Superior temporal gyrus (tissue), 1 donor: ENCODE results near the gene RAB8B.
"Not testable (repeated sequence)": the region's sequence is repeated elsewhere in the genome, so short reads cannot be mapped to it uniquely, and the experiment has no call there.

Source experiments
- DNase-seq: peaks from one replicate; pipeline ENCODE4 v3.0.0-alpha.2; 2016; ENCODE audit errors: extremely low spot score

RAB8B gene

DNA sequence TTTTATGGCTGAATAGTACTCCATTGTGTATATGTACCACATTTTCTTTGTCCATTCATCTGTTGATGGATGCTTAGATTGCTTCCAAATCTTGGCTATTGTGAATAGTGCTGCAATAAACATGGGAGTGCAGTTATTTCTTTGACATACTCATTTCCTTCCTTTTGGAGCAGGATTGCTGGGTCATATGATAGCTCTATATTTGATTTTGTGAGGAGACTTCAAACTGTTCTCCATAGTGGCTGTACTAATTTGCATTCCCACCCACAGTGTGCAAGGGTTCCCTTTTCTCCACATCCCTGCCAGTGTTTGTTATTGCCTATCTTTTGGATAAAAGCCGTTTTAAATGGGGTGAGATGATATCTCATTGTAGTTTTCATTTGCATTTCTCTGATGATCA is 47.7 kb downstream of the RAB8B start:
- not testable (repeated sequence) for DNase-seq

DNA sequence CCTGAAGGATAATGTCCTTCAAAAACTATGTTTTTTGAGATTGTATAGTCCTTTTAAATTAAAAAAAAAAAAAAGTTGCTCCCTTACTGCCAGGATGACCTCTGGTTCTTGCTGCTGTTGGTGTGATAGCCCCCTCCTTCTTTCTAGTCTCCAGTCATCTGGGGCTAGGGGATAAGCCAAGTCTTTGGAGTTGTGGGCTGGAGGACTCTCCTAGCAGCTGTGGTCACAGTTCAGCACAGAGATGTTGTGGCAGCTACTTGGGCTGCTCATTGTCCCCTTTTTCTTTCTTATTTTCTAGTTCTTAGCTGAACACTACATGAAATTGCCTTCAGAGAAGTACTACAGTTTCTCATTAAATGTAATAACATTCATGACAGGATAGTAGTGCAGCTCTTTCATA is 48.8 kb downstream of the RAB8B start:
- no peak for DNase-seq

DNA sequence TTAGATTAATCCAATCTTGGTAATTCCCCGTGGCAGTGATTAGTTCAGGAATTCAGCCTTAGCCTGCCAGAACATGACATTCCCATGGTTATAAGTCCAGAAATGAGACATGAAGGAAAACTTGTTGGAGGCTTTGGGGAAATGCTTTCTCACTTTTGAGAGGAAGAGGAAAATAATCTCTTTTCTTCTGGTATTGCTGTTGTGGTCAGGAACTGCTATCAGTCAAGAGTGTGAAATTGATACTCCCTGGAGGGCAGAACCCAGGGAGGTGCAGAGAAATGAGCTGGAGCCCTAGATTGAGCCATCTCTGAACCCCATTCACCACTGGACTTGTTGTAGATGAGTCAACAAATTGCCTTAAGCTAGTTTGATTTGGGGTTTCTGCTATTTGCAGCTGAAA is 49.4 kb downstream of the RAB8B start:
- no peak for DNase-seq

DNA sequence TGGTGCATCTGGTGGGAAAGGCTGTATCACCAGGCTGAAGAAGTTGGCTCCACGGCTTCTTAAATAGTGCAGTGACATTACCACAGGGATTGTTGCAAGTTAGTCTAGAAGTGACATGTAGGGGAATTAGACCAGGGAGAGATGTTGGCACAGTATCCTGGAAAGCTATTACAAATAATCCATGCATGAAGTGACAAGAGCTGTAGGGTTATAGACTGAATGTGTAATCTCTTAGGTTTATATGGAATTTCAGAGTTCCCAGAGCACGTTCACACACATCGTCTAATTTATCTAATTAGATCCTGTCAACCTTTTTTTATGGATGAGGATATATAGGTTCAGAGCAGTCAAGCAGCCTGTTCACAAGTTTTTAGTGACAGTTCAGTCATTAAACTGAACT is 50.7 kb downstream of the RAB8B start:
- no peak for DNase-seq

DNA sequence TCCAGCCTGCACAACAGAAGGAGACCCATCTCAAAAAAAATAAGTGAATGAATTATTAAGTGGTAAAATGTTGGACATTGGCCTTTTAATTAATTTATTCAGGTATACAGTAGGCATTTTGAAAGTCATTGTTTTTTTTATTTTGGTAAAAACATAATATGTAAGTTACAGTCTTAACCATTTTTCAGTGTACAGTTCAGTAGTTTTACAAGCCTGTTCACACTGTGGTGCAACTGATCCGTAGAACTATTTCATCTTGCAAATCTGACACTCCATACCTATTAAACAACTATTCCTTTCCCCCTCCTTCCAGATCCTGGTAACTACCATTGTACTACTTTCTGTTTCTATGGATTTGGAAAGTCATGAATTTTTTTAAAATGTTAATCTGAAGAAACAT is 51.9 kb downstream of the RAB8B start:
- no peak for DNase-seq

DNA sequence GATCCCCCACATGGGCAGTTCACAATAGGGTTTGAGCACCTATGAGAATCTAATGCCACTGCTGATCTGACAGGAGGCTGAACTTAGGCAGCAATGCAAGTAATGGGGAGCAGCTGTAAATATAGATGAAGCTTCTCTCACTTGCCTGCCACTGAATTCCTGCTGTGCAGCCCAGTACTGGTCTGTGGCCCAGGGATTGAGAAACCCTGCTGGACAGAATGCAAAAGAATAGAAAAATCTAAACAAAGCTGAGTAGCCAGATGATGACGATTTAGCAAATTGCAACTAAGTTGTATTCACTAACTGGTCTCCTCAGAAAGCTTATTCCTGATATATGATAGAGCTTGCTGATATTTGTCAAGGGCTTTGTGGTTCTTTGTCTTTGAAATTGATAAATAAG is 53.7 kb downstream of the RAB8B start:
- no peak for DNase-seq

DNA sequence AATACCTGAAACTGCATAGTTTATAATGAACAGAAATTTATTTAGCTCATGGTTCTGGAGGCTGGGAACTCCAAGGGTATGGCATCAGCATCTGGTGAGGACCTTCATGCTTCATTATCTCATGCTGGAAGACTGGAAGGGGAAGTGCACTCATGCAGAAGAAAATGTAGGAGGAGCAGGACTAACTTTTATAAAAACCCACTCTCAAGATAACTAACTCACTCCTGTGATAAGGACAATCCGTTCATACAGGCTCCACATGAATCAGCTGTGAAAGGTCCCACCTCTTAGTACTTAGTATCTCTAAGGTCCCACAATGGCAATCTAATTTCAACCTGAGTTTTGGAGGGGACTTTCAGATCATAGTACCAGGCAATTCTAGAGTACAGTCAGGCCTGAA is 54.4 kb downstream of the RAB8B start:
- DNase-seq = no peak

DNA sequence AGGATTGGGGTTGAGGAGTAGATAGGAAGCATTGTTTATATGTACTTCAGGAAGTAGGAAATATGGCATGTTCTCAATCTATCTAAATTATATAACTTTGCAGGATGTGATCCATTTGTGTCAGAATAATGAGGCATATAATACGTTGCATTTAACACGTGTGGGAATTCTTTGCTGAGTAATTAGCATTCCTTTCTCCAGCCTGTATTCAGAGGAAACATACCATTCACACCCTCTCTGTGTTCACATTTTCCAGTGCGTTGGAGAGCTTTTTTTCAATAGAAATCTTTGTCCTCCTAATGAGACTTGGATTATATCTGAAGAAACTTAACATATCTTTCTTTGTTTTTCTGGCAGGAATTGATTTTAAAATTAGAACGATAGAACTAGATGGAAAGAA is 55.0 kb downstream of the RAB8B start:
- no peak for DNase-seq

DNA sequence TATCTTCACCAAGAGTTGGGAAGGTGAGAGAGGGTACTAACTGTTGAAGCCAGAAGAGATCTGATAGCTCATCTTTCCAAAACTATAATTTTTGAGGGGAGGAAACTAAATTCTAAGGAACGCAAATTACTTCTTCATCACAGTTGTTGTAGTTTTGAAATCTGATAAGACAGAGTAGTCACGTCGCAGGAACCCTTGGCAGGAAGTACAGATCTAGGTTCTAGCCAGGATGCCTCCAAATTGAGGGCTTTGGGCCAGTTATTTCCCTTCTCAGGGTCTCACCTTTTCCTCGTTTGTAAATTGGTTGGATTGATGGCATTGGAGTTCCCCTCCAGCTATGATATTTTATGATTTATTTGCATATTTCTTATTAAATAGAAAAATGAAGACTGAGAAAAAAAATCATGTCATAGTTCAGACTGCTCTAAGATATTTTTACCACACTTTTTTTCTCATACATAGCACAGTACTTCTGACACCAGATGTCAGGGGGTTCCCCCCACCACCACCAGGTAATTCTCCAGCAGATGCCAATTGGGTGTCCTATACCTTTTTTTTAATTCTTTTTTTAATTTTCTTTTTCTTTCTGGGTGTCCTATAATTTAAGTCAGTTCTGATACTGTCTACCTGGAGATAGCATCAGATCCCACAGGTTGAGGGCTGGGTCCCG is 55.7 kb downstream of the RAB8B start:
- DNase-seq = no peak

DNA sequence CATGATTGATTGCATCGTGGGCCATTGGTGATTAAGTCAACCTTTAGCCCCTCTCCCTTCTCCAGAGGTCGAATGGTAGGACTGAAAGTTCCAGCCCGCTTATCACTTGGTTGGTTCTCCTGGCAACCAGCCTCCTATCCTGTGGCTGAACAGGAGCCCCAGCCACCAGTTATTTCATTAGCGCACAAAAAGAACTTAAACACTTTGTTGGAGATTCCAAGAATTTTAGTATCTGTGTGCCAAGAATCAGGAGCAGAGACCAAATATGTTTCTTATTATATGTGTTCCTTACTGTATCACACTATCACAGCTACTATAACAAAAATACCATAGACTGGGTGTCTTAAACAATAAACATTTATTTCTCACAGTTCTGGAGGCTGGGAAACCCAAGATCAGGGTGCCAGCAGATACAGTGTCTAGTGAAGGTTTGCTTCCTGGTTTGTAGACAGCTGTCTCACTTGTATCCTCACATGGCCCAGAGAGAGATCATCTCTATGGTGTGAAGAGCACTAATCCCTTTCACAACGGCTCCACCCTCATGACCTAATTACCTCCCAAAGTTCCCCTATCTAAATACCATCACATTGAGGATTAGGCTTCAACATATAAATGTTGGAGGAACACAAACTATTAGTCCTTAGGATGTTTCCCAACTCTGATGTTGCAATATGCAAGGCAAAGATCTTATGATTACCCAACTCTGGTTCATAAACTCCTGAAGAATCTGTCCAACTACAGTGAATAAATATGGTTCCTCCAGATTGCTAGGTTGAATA is 57.5 kb downstream of the RAB8B start:
- DNase-seq = no peak

DNA sequence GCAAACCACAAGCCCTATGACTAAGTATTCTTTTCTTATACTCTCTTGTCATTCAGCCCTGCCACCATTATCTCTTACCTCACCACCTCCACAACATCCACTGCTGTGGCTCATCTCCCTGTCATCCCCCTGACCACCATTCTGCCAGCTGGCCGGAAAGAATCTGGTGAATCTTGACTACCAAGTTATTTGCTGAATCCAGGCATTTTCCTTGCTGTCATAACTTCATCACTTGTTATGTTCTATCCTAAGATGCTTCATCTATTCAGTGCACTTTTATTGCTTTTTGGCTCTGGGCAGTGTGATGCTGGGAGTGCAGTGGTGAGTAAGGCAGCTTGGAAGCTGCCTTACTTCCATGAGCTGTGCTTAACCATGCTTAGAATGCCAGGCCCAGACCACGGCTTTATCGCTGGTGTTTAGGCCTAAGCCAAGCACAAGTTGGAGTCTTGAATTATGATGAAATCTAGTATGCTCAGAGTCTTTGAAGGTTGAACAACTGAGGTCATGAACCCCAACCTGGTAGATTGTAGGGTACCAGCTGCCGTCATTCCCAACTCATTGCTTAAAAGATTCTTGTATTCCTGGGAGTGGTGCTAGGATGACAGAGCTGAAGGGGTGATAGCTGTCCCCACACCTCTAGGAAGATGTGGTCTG is 61.0 kb downstream of the RAB8B start:
- DNase-seq = no peak

DNA sequence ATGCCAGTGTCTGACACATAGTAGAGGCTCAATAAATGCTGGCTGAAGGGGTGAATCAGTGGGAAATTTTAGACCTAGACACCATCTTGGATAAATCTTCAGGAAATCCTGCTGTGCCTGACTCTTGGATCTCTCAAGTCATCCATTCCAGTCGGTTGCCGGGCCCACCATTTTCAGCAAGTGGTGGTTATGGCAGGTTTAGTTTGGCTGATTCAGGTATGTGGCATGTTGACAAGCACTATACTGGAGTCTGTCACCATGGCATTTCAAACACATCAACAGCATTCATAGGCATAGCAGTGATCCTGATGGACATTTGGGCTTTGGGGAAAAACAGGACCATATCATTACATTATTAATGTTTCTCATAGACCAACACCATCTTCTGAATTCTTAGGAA is 62.3 kb downstream of the RAB8B start:
- DNase-seq = no peak

DNA sequence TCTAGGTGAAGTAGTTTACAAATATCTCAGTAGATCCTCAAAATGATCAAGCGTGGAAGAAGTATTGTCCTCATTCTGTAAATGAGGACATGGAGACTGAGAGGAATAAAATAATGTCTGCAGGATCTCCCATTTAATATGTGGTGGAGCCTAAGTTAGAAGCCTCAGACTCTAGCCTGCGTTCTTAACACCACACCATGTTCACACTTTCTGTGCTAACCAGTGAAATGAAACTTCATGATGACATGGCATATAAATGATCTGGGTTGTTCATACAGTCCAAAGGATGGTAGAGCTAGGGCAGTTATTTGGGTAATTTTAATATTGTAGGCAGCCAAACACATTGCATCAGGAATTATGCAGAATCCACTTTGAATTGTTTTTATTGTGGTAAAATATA is 62.9 kb downstream of the RAB8B start:
- no peak for DNase-seq

DNA sequence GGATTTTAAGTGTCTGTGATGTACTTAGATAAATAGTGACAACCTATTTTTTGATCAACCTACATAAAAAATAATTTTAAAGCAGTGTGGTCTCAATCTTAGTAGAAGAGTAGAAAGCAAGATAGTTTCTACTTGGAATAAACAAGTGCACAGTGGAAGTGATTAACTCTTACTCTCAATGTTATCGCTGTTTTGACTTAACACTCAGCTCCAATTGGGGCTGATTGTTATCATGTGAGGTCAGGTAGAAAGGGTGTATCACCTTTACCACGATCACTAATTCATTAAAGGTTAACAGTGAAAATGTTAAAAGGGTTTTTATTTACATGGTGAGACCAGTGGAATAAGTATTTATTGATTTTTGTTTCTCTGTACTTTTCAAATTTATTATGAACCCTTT is 65.6 kb downstream of the RAB8B start:
- DNase-seq = no peak

DNA sequence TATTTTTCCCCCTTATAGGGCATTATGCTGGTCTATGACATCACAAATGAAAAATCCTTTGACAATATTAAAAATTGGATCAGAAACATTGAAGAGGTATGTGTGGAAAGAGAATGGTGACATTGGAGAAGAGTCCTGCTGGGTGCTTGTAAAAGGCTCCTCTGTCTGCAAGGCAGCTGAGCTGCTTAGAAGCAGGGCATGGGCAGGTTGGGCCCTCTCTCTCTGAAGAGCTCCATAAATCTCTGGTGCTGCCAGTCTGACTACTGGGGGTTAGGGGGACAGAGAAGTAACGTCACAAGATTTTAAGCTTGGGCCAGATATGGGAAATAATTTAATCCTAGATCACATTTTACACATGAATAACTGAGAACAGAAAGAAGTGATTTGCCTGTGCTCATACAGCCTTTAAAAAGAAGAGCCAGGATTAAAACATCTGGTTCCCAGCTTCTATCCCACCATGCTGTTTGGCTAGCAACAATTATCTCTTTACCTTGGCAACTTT is 66.1 kb downstream of the RAB8B start:
- DNase-seq = no peak

DNA sequence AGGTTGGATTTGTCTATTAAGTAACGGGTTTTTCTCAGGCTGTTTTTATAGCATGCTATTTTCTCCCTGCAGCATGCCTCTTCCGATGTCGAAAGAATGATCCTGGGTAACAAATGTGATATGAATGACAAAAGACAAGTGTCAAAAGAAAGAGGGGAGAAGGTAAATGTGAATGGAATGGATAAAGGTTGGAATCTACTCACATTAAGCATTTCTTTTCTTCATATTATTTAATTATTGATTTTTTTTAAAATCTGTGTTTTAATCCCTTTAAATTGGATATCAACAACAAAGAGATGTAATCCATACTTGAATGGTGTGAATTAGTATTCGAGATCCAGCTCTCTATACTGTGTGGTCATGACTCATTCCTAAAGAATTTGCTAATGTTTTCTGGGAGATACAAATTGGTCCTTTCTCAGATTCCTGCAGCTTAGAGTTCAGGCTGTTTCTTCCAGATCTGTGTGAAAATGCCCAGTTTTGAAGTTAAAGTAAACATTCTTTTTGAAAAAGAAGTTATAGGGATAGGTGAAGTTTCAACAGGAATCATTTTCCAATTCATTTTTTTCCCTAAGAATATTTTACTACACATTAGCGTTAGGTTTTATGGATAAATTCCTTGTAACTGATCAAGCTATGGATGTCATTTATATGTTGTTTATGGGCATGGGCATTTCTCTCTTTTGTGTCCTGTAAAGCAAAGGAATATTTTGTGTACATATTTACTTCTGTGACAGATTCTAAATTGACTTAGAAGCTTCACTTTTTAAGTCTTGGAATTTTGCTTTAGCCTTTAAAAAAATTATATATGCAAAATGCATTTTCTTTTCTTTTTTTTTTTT is 67.2 kb downstream of the RAB8B start:
- DNase-seq = no peak

DNA sequence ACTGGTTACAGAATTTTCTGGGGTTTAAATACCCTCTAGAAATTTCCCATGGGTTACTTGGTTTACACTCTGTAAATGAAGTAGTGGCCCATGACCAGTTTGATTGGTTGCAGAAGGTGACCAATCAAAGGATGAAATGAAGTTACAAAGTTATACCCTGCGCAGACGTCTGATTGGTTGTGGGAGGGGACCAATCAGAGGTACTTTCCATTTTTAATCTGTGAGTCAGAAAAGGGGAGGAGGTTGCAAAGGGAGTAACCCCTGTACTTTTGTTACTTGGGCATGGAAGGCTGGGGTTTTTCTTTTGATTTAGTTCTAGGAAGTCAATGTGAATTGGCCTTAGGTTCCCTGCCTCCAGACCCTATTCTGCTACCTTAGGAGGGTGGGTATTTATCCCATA is 69.3 kb downstream of the RAB8B start:
- DNase-seq = no peak

DNA sequence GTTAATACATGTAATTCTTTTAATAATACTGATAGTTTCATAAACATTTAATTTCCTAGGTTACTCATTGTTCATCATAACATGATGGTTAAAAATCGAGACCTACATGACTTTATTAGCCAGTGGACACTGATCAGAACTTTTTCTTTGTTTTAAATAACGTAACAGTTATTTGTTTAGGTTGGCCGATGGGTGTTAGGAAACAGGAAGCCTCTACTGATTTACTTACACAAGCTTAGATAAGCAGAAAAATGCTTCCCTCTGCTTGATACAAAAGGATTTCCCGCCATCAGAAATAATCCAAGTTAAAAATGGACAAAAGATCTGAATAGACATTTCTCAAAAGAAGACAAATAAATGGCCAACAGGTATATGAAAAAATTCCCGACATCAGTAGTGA is 71.4 kb downstream of the RAB8B start:
- no peak for DNase-seq

DNA sequence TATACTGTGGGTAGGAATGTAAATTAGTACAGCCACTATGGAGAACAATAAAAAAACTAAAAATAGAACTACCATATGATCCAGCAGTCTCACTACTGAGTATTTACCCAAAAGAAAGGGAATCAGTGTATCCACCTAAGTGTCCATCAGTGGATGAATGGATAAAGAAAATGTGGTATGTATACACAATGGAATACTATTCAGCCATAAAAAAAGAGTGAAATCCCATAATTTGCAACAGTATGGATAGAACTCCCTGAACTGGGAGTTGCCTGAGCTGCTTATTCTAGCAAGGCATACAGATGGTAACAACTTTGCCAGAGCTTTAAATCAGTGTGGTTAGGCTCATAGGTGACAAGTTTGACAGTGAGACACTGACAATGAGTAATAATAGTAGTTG is 71.9 kb downstream of the RAB8B start:
- DNase-seq = no peak

DNA sequence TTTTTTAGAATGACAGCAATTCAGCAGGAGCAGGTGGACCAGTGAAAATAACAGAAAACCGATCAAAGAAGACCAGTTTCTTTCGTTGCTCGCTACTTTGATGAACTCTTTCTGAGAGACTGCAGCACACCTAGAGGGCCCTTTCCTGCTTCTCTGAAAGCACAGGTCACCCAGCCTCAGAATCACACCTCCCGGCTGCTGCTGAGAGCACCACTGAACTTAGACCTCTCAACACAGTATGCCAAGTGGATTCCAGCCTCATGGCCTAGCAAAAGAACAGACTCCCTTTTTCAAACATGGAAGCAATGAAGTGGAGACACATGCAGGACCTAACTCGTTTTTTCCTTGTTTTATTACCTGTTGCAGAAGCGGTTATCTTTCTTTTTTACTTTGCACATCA is 74.1 kb downstream of the RAB8B start:
- DNase-seq = no peak

DNA sequence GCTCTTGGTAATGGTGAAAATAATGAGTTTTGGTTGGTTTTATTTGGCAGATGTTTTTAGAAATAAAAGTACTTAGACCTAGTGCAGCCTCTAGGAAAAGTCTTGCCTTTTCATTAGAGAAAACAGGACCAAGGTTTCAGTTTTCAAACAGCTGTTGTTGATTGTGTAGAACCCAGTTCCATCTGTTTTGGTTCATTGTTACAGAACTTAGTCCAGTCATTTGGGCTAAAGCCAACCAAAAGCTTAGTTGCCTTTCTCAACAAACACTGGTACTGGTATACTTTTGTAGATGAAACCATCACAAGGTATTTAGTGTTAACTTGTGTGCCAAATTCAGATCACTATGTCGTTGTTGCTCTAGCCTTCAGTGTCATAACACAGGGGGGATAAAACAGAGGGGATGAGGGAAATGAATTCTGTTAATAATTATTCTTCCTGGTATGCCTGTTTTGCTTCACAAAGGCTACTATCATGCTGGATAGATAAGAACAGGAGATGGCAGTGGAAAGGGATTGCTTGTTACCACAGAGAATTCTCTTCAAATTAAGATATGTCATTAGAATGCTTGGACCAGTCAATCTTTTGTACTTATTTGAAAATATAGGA is 75.4 kb downstream of the RAB8B start:
- no peak for DNase-seq

DNA sequence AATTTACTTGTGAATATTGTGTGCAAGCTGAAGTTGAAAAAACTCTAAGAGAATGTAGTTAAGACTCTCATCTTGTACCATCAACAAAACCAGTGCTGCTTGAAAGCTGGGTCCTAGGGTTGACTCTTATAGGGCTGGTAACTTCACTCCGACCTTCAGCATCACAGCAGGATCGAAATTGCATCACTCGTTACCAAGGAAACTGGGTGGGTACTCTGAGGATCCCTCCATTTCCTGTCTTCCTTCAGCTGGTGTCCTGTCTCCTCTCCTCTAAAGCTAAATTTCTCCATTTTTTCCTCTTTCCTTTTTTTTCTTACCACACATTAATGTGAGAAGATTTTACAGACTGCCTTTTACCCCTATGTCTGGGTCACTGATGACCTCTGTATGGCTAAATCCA is 85.0 kb downstream of the RAB8B start:
- DNase-seq = no peak
